ENCODE measurements around the gene SELENOS.

The SELENOS gene

GRCh38 chr15:101239724-101240136, 37.6 kb downstream of the SELENOS start:
- H3K27me3 ChIP-seq (replicated peaks in 2 of 5; ENCODE audit: control insufficient read depth in 4 of 5, insufficient read depth in 5 of 5, low read length in 4 of 5): no peaks in the 10 kb centered on the region
- peak overlapping the region in 1 of 7 experiments; percentile 26 for H3K4me3 ChIP-seq (ENCODE audit: control insufficient read depth in 1 of 7, extremely low read depth in 1 of 7, insufficient read depth in 4 of 7, low read depth in 2 of 7, low read length in 6 of 7)
- 2% methylated on average over 5 of the region's 6 CpGs for WGBS (ENCODE audit: insufficient coverage)
- ChIA-PET POLR2A (interaction anchor here (1.5 kb wide), 1 partner anchor 12 kb away, joined by 3 read pairs; the partner anchor contains the start of gene CHSY1), CTCF (interaction anchor here (0.6 to 3.3 kb wide), 15 partner anchors 9 to 223 kb away, joined by 3 to 19 read pairs (median 5); partner anchors contain the start of gene CHSY1)
- peaks cover 2 to 28% (median 4%) of the 10 kb centered on the region in 4 experiments for H3K36me3 ChIP-seq (ENCODE audit: control insufficient read depth in 4 of 4, insufficient read depth in 4 of 4, low read length in 3 of 4)
- H3K4me1 ChIP-seq (ENCODE audit: control extremely low read depth in 1 of 4, control insufficient read depth in 4 of 4, insufficient read depth in 4 of 4, low read length in 3 of 4): peaks cover 52 to 73% (median 60%) of the 10 kb centered on the region in 4 experiments
- peak in 2 of 3 donors; percentile 38 to 47 for DNase-seq
- peak overlapping the region; percentile 13 to 66 for H3K27ac ChIP-seq (ENCODE audit: insufficient read depth in 1 of 2, low read depth in 1 of 2, low read length in 2 of 2, poor library complexity in 1 of 2, severe bottlenecking in 2 of 2)
- H3K9me3 ChIP-seq (ENCODE audit: control extremely low read depth in 1 of 5, control insufficient read depth in 4 of 5, insufficient read depth in 2 of 5, low read depth in 1 of 5, low read length in 4 of 5): no peaks in the 10 kb centered on the region

- no peaks in the 10 kb centered on the region for H3K27me3 ChIP-seq (replicated peaks in 2 of 5; ENCODE audit: control insufficient read depth in 4 of 5, insufficient read depth in 5 of 5, low read length in 4 of 5)
- H3K9me3 ChIP-seq (ENCODE audit: control extremely low read depth in 1 of 5, control insufficient read depth in 4 of 5, insufficient read depth in 2 of 5, low read depth in 1 of 5, low read length in 4 of 5): no peaks in the 10 kb centered on the region
- WGBS (ENCODE audit: insufficient coverage): 87% methylated on average over 12 of the region's 12 CpGs
- DNase-seq: no peak
- H3K27ac ChIP-seq (ENCODE audit: insufficient read depth in 1 of 2, low read depth in 1 of 2, low read length in 2 of 2, poor library complexity in 1 of 2, severe bottlenecking in 2 of 2): no peak overlapping the region
- H3K36me3 ChIP-seq (ENCODE audit: control insufficient read depth in 4 of 4, insufficient read depth in 4 of 4, low read length in 3 of 4): peaks cover 9 to 40% (median 20%) of the 10 kb centered on the region in 4 experiments
- ChIA-PET CTCF (interaction anchor here (2.1 kb wide), 1 partner anchor 7 kb away, joined by 8 read pairs; no protein-coding TSS in a partner anchor), POLR2A (interaction anchor here (0.8 kb wide), 1 partner anchor 10 kb away, joined by 6 read pairs; no protein-coding TSS in a partner anchor)
- no peak overlapping the region for H3K4me3 ChIP-seq (ENCODE audit: control insufficient read depth in 1 of 7, extremely low read depth in 1 of 7, insufficient read depth in 4 of 7, low read depth in 2 of 7, low read length in 6 of 7)
- H3K4me1 ChIP-seq (ENCODE audit: control extremely low read depth in 1 of 4, control insufficient read depth in 4 of 4, insufficient read depth in 4 of 4, low read length in 3 of 4): peaks cover 29 to 60% (median 44%) of the 10 kb centered on the region in 4 experiments
Observed at GRCh38 chr15:101237251-101237650, 40.0 kb downstream of the SELENOS start.

GRCh38 chr15:101233651-101234280, 43.5 kb downstream of the SELENOS start:
- POLR2A ChIA-PET: no interaction called here
- H3K27ac ChIP-seq (ENCODE audit: insufficient read depth in 1 of 2, low read depth in 1 of 2, low read length in 2 of 2, poor library complexity in 1 of 2, severe bottlenecking in 2 of 2): no peak overlapping the region
- WGBS (ENCODE audit: insufficient coverage): 73% methylated on average over 5 of the region's 5 CpGs
- H3K36me3 ChIP-seq (ENCODE audit: control insufficient read depth in 4 of 4, insufficient read depth in 4 of 4, low read length in 3 of 4): peaks cover 12 to 47% (median 27%) of the 10 kb centered on the region in 4 experiments
- H3K27me3 ChIP-seq (replicated peaks in 2 of 5; ENCODE audit: control insufficient read depth in 4 of 5, insufficient read depth in 5 of 5, low read length in 4 of 5): no peaks in the 10 kb centered on the region
- peaks cover 13 to 39% (median 24%) of the 10 kb centered on the region in 4 experiments for H3K4me1 ChIP-seq (ENCODE audit: control extremely low read depth in 1 of 4, control insufficient read depth in 4 of 4, insufficient read depth in 4 of 4, low read length in 3 of 4)
- no peak overlapping the region for H3K4me3 ChIP-seq (ENCODE audit: control insufficient read depth in 1 of 7, extremely low read depth in 1 of 7, insufficient read depth in 4 of 7, low read depth in 2 of 7, low read length in 6 of 7)
- CTCF ChIA-PET: no interaction called here
- peaks cover 0 to 5% (median 0%) of the 10 kb centered on the region in 5 experiments for H3K9me3 ChIP-seq (ENCODE audit: control extremely low read depth in 1 of 5, control insufficient read depth in 4 of 5, insufficient read depth in 2 of 5, low read depth in 1 of 5, low read length in 4 of 5)
- no peak for DNase-seq

- peaks cover 8 to 32% (median 22%) of the 10 kb centered on the region in 4 experiments for H3K4me1 ChIP-seq (ENCODE audit: control extremely low read depth in 1 of 4, control insufficient read depth in 4 of 4, insufficient read depth in 4 of 4, low read length in 3 of 4)
- peaks cover 12 to 57% (median 33%) of the 10 kb centered on the region in 4 experiments for H3K36me3 ChIP-seq (ENCODE audit: control insufficient read depth in 4 of 4, insufficient read depth in 4 of 4, low read length in 3 of 4)
- no peak for DNase-seq
- H3K4me3 ChIP-seq (ENCODE audit: control insufficient read depth in 1 of 7, extremely low read depth in 1 of 7, insufficient read depth in 4 of 7, low read depth in 2 of 7, low read length in 6 of 7): no peak overlapping the region
- CTCF ChIA-PET: interaction anchor here (0.8 to 2.4 kb wide), 3 partner anchors 10 to 15 kb away, joined by 3 to 10 read pairs (median 3); no protein-coding TSS in a partner anchor
- H3K9me3 ChIP-seq (ENCODE audit: control extremely low read depth in 1 of 5, control insufficient read depth in 4 of 5, insufficient read depth in 2 of 5, low read depth in 1 of 5, low read length in 4 of 5): peaks cover 0 to 14% (median 0%) of the 10 kb centered on the region in 5 experiments
- 98% methylated on average over 4 of the region's 5 CpGs for WGBS (ENCODE audit: insufficient coverage)
- POLR2A ChIA-PET: no interaction called here
- H3K27ac ChIP-seq (ENCODE audit: insufficient read depth in 1 of 2, low read depth in 1 of 2, low read length in 2 of 2, poor library complexity in 1 of 2, severe bottlenecking in 2 of 2): no peak overlapping the region
- no peaks in the 10 kb centered on the region for H3K27me3 ChIP-seq (replicated peaks in 2 of 5; ENCODE audit: control insufficient read depth in 4 of 5, insufficient read depth in 5 of 5, low read length in 4 of 5)
Observed at GRCh38 chr15:101232677-101233076, 44.6 kb downstream of the SELENOS start.

GRCh38 chr15:101228313-101228712, 49.0 kb downstream of the SELENOS start:
- Histone ChIP-seq H3K4me3 (ENCODE audit: control insufficient read depth in 1 of 7, extremely low read depth in 1 of 7, insufficient read depth in 4 of 7, low read depth in 2 of 7, low read length in 6 of 7) (no peak overlapping the region), H3K27ac (ENCODE audit: insufficient read depth in 1 of 2, low read depth in 1 of 2, low read length in 2 of 2, poor library complexity in 1 of 2, severe bottlenecking in 2 of 2) (no peak overlapping the region), H3K36me3 (ENCODE audit: control insufficient read depth in 4 of 4, insufficient read depth in 4 of 4, low read length in 3 of 4) (peaks cover 10 to 61% (median 41%) of the 10 kb centered on the region in 4 experiments), H3K27me3 (replicated peaks in 2 of 5; ENCODE audit: control insufficient read depth in 4 of 5, insufficient read depth in 5 of 5, low read length in 4 of 5) (no peaks in the 10 kb centered on the region), H3K9me3 (ENCODE audit: control extremely low read depth in 1 of 5, control insufficient read depth in 4 of 5, insufficient read depth in 2 of 5, low read depth in 1 of 5, low read length in 4 of 5) (peaks cover 0 to 14% (median 2%) of the 10 kb centered on the region in 5 experiments), H3K4me1 (ENCODE audit: control extremely low read depth in 1 of 4, control insufficient read depth in 4 of 4, insufficient read depth in 4 of 4, low read length in 3 of 4) (peaks cover 0 to 21% (median 13%) of the 10 kb centered on the region in 4 experiments)
- no peak for DNase-seq
- ChIA-PET CTCF (no interaction called here), POLR2A (no interaction called here)

GRCh38 chr15:101225658-101226057, 51.6 kb downstream of the SELENOS start:
- WGBS (ENCODE audit: insufficient coverage): no CpG with 5 or more reads among the region's 5 CpGs
- Histone ChIP-seq H3K27me3 (replicated peaks in 2 of 5; ENCODE audit: control insufficient read depth in 4 of 5, insufficient read depth in 5 of 5, low read length in 4 of 5) (no peaks in the 10 kb centered on the region), H3K4me1 (ENCODE audit: control extremely low read depth in 1 of 4, control insufficient read depth in 4 of 4, insufficient read depth in 4 of 4, low read length in 3 of 4) (peaks cover 0 to 9% (median 5%) of the 10 kb centered on the region in 4 experiments), H3K9me3 (ENCODE audit: control extremely low read depth in 1 of 5, control insufficient read depth in 4 of 5, insufficient read depth in 2 of 5, low read depth in 1 of 5, low read length in 4 of 5) (peaks cover 0 to 14% (median 2%) of the 10 kb centered on the region in 5 experiments), H3K36me3 (ENCODE audit: control insufficient read depth in 4 of 4, insufficient read depth in 4 of 4, low read length in 3 of 4) (peaks cover 4 to 47% (median 33%) of the 10 kb centered on the region in 4 experiments), H3K27ac (ENCODE audit: insufficient read depth in 1 of 2, low read depth in 1 of 2, low read length in 2 of 2, poor library complexity in 1 of 2, severe bottlenecking in 2 of 2) (no peak overlapping the region), H3K4me3 (ENCODE audit: control insufficient read depth in 1 of 7, extremely low read depth in 1 of 7, insufficient read depth in 4 of 7, low read depth in 2 of 7, low read length in 6 of 7) (no peak overlapping the region)
- no peak for DNase-seq
- POLR2A ChIA-PET: no interaction called here
- CTCF ChIA-PET: no interaction called here
